Testis (tissue), 3 donors: ENCODE data around the gene MYO1B. TPM values are rescaled to one million over a fixed set of nuclear protein-coding genes. Genes with fewer than 3 reads are reported as not detected.
"Not testable (repeated sequence)": the region's sequence is repeated elsewhere in the genome, so short reads cannot be mapped to it uniquely, and the experiment has no call there.

ENCODE experiments used
- DNase-seq: peaks from one replicate; pipeline ENCODE4 v3.0.0-alpha.2; 2019
- H3K27ac ChIP-seq, 2 donors: fragments of 200-600 bp; sonication (generic); one replicate each; pipeline ENCODE4 v1.5.1; 2019
- H3K27me3 ChIP-seq: fragments of 200-600 bp; sonication (generic); one replicate; pipeline ENCODE4 v1.5.1; 2019
- H3K36me3 ChIP-seq: fragments of 200-600 bp; sonication (generic); one replicate; pipeline ENCODE4 v1.5.1; 2017; ENCODE audit warnings: low read depth; ENCODE audit errors: missing control alignments
- H3K4me1 ChIP-seq: fragments of 200-600 bp; sonication (generic); one replicate; pipeline ENCODE4 v1.5.1; 2019
- H3K4me3 ChIP-seq, 2 donors: fragments of 200-600 bp; sonication (generic); one replicate each; pipeline ENCODE4 v1.5.1; 2017 to 2019
- H3K9me3 ChIP-seq: fragments of 200-600 bp; sonication (generic); one replicate; pipeline ENCODE4 v1.5.1; 2017
- POLR2A ChIP-seq: fragments of 450-650 bp; IDR thresholded peaks from one replicate; pipeline ENCODE4 v1.6.1; 2017; ENCODE audit warnings: antibody characterized with exemption, mild to moderate bottlenecking, moderate library complexity
- WGBS, 2 donors: methylation state at CpG; one replicate each; pipeline ENCODE4 v1.1.5; 2018; 5-methylcytosine and 5-hydroxymethylcytosine counted together
- intact Hi-C: fragments of 100-400 bp; cut with DNase I; formaldehyde crosslinking; loops from one replicate; pipeline ENCODE4 v1.15.1; 2023; ENCODE audit warnings: low total_unique reads
- polyA plus RNA-seq: library from polyadenylated mRNA; stranded (reverse); fragments of 350-450 nt; fragmentation: Illumina TruSeq; extraction: RNeasy Lipid Tissue Mini Kit (QIAGEN cat#74804); gene quantifications from one replicate; pipeline ENCODE4 v1.2.3, GENCODE V29; 2014; ENCODE audit warnings: low read depth, low replicate concordance; ENCODE audit not compliant: insufficient read depth
- total RNA-seq, 2 donors: library from RNA; depleted of rRNA; stranded (reverse); fragments of >200 nt; gene quantifications; one replicate each; pipeline ENCODE4 v1.2.3, GENCODE V29; 2016
- TF ChIP-seq, protein P1 (sequence below), 3 experiments: fragments of 450-650 bp in 2 of 3; fragments of 200-600 bp in 1 of 3; sonication (generic) in 1 of 3; IDR thresholded peaks; one replicate each; pipeline ENCODE4 v1.5.1; 2016 to 2019; ENCODE audit warnings: antibody characterized with exemption in 3 of 3, mild to moderate bottlenecking in 2 of 3, moderate library complexity in 1 of 3

MYO1B gene
- total and polyA plus RNA-seq, 3 donors from 2014 or later = 14.5 to 30.8 (median 26.8) TPM

DNA sequence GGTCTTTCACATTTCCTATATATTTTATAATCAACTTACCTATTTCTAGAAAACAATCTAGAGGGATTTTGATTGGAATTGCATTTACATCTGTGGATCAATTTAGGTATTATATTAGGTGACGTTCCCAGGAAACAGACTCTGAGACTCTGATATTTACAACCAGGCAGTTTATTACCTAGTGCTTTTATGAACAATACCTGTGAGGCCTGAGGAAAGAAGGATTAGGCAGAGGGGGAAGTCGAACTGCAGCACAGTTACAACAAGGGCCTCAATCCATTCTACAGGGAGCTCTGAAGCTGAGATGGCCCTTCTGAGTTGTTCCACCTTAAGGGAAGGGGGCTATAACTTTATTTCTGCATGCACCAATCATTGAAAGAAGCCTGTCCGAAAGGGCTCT is 206.9 kb downstream of the MYO1B start:
- intact Hi-C loops = no loop called here
- Histone ChIP-seq H3K4me3 (no peak overlapping the region), H3K36me3 (no peaks in the 10 kb centered on the region), H3K27me3 (no peaks in the 10 kb centered on the region), H3K4me1 (no peaks in the 10 kb centered on the region), H3K27ac (no peak overlapping the region), H3K9me3 (no peaks in the 10 kb centered on the region)
- WGBS, 2 donors = 89 to 91% methylated on average over 3 of the region's 3 CpGs
- no peak for DNase-seq
- no peak for TF ChIP-seq POLR2A
- TF ChIP-seq, protein P1, sequence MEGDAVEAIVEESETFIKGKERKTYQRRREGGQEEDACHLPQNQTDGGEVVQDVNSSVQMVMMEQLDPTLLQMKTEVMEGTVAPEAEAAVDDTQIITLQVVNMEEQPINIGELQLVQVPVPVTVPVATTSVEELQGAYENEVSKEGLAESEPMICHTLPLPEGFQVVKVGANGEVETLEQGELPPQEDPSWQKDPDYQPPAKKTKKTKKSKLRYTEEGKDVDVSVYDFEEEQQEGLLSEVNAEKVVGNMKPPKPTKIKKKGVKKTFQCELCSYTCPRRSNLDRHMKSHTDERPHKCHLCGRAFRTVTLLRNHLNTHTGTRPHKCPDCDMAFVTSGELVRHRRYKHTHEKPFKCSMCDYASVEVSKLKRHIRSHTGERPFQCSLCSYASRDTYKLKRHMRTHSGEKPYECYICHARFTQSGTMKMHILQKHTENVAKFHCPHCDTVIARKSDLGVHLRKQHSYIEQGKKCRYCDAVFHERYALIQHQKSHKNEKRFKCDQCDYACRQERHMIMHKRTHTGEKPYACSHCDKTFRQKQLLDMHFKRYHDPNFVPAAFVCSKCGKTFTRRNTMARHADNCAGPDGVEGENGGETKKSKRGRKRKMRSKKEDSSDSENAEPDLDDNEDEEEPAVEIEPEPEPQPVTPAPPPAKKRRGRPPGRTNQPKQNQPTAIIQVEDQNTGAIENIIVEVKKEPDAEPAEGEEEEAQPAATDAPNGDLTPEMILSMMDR (IDR thresholded peaks at IDR 0.05) = no peak

- H3K27ac ChIP-seq = no peak overlapping the region
- H3K27me3 ChIP-seq = no peaks in the 10 kb centered on the region
- TF ChIP-seq, protein P1 (IDR thresholded peaks at IDR 0.05) = no peak
- TF ChIP-seq POLR2A = no peak
- intact Hi-C loops = no loop called here
- WGBS, 2 donors = 77 to 78% methylated on average over 6 of the region's 6 CpGs
- no peaks in the 10 kb centered on the region for H3K9me3 ChIP-seq
- DNase-seq = no peak
- no peaks in the 10 kb centered on the region for H3K36me3 ChIP-seq
- H3K4me1 ChIP-seq = no peaks in the 10 kb centered on the region
- no peak overlapping the region for H3K4me3 ChIP-seq
These were observed 208.6 kb downstream of the MYO1B start for GRCh38 chr2:191453761-191454160.

DNA sequence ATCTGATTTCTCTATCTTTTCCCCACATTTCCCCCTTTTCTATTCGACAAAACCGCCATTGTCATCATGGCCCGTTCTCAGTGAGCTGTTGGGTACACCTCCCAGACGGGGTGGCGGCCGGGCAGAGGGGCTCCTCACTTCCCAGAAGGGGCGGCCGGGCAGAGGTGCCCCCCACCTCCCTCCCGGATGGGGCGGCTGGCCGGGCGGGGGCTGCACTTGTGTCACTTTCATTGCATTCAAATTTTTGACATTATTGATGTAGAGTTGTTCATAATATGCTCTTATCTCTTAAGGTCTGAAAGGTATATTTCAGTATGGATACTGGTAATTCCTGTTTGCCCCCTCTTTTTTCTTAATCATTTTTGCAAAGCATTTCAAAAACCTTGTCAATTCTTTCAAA is 211.3 kb downstream of the MYO1B start:
- H3K36me3 ChIP-seq, DNase-seq, H3K27ac ChIP-seq, H3K9me3 ChIP-seq, H3K4me3 ChIP-seq, H3K27me3 ChIP-seq, intact Hi-C loops, H3K4me1 ChIP-seq: not testable (repeated sequence)
- WGBS, 2 donors = 86 to 98% methylated on average over 6 to 11 of the region's 12 CpGs

DNA sequence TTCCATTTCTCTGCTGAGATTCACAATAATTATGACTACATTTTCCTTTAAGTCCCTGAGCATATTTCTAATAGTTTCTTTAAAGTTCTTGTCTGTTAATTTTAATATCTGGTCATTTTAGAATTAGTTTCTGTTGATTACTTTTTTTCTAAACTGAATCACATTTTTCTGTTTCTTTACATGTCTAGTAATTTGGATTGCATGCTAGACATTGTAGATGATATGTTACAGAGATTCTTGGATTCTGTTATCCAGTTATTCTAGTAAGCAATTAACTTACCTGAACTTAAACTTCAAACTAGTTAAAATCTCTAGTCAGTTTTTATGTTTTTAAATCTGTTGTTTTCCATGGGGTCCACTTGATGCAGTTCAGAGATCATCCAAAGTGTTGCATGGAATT is 214.0 kb downstream of the MYO1B start:
- no peak for DNase-seq
- H3K27me3 ChIP-seq = no peaks in the 10 kb centered on the region
- no peak overlapping the region for H3K4me3 ChIP-seq
- intact Hi-C loops = no loop called here
- H3K9me3 ChIP-seq = no peaks in the 10 kb centered on the region
- no peaks in the 10 kb centered on the region for H3K4me1 ChIP-seq
- no peak overlapping the region for H3K27ac ChIP-seq
- no peaks in the 10 kb centered on the region for H3K36me3 ChIP-seq
- TF ChIP-seq POLR2A = no peak
- TF ChIP-seq, protein P1 (IDR thresholded peaks at IDR 0.05) = no peak

GRCh38 chr2:191462370-191462769 is 217.2 kb downstream of the MYO1B start:
- intact Hi-C loops = no loop called here
- DNase-seq = no peak
- no peaks in the 10 kb centered on the region for H3K9me3 ChIP-seq
- H3K4me1 ChIP-seq = no peaks in the 10 kb centered on the region
- H3K36me3 ChIP-seq = no peaks in the 10 kb centered on the region
- H3K27ac ChIP-seq = no peak overlapping the region
- WGBS, 2 donors = 77 to 92% methylated on average over 3 of the region's 3 CpGs
- no peaks in the 10 kb centered on the region for H3K27me3 ChIP-seq
- no peak overlapping the region for H3K4me3 ChIP-seq
- TF ChIP-seq, protein P1 (IDR thresholded peaks at IDR 0.05) = no peak
- TF ChIP-seq POLR2A = no peak
